Tibial nerve (tissue), 3 donors: ENCODE results near the gene DCUN1D3.

Experiments used
- POLR2A ChIP-seq, 2 donors: fragments of 450-650 bp; IDR thresholded peaks; one replicate each; pipeline ENCODE4 v1.6.1; 2017; ENCODE audit warnings: antibody characterized with exemption in 2 of 2, mild to moderate bottlenecking in 2 of 2, moderate library complexity in 2 of 2
- TF ChIP-seq, protein P1 (sequence below), 5 experiments: fragments of 200-600 bp in 3 of 5; fragments of 450-650 bp in 2 of 5; sonication (generic) in 3 of 5; IDR thresholded peaks; one replicate each; pipeline ENCODE4 v1.5.1; 2016 to 2019; ENCODE audit warnings: antibody characterized with exemption in 5 of 5, mild to moderate bottlenecking in 3 of 5, moderate library complexity in 2 of 5

DNA sequence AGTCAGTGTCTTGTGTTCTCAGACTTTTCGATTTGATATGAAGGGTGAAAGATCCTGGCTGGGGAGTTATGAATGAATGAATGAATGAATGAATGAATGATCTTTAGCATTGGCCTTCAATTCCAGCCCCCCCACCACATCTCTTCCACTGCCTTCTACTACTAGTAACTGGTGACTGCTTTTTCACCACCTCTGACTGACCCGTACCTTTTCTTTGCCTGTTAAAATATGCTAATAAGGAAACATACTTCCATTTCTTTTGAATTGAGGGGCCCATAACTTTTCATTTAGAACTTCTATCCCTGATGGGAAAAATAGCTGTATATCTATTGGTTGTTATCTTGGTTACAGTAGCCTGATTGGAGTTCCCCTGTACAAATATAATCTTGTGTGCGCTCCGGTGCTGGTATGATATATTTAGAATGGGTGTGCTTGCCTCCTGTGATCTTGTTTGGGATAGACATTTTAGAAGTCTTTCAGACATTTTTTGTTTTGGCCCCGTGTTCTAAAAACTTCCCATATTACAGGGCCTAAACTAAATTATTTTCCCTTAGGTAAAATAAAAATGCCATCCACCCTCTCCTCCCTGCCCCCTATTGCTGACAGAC lies 3.8 kb upstream of the DCUN1D3 start:
- TF ChIP-seq, protein P1, sequence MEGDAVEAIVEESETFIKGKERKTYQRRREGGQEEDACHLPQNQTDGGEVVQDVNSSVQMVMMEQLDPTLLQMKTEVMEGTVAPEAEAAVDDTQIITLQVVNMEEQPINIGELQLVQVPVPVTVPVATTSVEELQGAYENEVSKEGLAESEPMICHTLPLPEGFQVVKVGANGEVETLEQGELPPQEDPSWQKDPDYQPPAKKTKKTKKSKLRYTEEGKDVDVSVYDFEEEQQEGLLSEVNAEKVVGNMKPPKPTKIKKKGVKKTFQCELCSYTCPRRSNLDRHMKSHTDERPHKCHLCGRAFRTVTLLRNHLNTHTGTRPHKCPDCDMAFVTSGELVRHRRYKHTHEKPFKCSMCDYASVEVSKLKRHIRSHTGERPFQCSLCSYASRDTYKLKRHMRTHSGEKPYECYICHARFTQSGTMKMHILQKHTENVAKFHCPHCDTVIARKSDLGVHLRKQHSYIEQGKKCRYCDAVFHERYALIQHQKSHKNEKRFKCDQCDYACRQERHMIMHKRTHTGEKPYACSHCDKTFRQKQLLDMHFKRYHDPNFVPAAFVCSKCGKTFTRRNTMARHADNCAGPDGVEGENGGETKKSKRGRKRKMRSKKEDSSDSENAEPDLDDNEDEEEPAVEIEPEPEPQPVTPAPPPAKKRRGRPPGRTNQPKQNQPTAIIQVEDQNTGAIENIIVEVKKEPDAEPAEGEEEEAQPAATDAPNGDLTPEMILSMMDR (IDR thresholded peaks at IDR 0.05), result no peak
- no peak for TF ChIP-seq POLR2A (IDR thresholded peaks at IDR 0.05)
